ENCODE measurements around the gene TRABD2A. TPM values are rescaled to one million over a fixed set of nuclear protein-coding genes. Genes with fewer than 3 reads are reported as not detected.
A peak's percentile ranks its signal among the peaks of the same experiment; 100 is the strongest.

TRABD2A gene
- total RNA-seq, 1 experiment from 2014 or later = 1.7 TPM

- Histone ChIP-seq H3K79me1 (ENCODE audit: insufficient read depth, low read depth, low read length, poor library complexity, severe bottlenecking) (no peaks in the 10 kb centered on the region), H4K91ac (ENCODE audit: insufficient read length, low read depth, low read length) (no peak overlapping the region), H4K8ac (replicated peaks; ENCODE audit: insufficient read length, low read depth, low read length) (no peak overlapping the region), H2BK15ac (ENCODE audit: low read depth, low read length) (no peak overlapping the region), H2BK120ac (ENCODE audit: low read depth, low read length, poor library complexity, severe bottlenecking) (no peak overlapping the region), H3K4ac (ENCODE audit: low read depth, low read length) (no peak overlapping the region), H3K4me2 (ENCODE audit: insufficient read depth, insufficient read length, low read length) (no peak overlapping the region), H3K27me3 (ENCODE audit: insufficient read depth, low read length) (peaks cover 18% of the 10 kb centered on the region), H3K56ac (ENCODE audit: insufficient read length, low read depth, low read length) (no peak overlapping the region), H3K18ac (ENCODE audit: insufficient read length, low read depth, low read length) (no peak overlapping the region), H3K14ac (ENCODE audit: insufficient read depth, low read length) (no peak overlapping the region), H3K23ac (ENCODE audit: insufficient read length, low read depth, low read length) (no peak overlapping the region), H3K9ac (ENCODE audit: extremely low read depth, insufficient read length, low read length) (no peak overlapping the region), H3K9me3 (ENCODE audit: control insufficient read depth, low read depth, low read length) (no peaks in the 10 kb centered on the region), H3T11ph (ENCODE audit: low read length) (no peak overlapping the region), H2BK20ac (ENCODE audit: low read depth, low read length, poor library complexity, severe bottlenecking) (no peak overlapping the region), H2BK5ac (ENCODE audit: insufficient read length, low read length) (no peak overlapping the region), H3K79me2 (ENCODE audit: insufficient read depth, low read length) (no peaks in the 10 kb centered on the region), H4K20me1 (ENCODE audit: control insufficient read depth, insufficient read depth, insufficient read length) (no peaks in the 10 kb centered on the region), H2BK12ac (ENCODE audit: insufficient read length, low read depth, low read length) (no peak overlapping the region), H2AK5ac (ENCODE audit: insufficient read length, low read length) (no peak overlapping the region), H3K4me1 (ENCODE audit: insufficient read depth, low read length) (no peaks in the 10 kb centered on the region), H2AFZ (ENCODE audit: low read length) (no peak overlapping the region), H4K5ac (ENCODE audit: insufficient read length, low read depth, low read length) (no peak overlapping the region), H3K27ac (ENCODE audit: insufficient read length, low read depth, low read length) (no peak overlapping the region), H3K23me2 (ENCODE audit: insufficient read length, low read depth, low read length, poor library complexity, severe bottlenecking) (no peaks in the 10 kb centered on the region)
- TF ChIP-seq CTCF (conservative IDR thresholded peaks at IDR 0.05) = no peak
- peaks cover 86% of the 10 kb centered on the region for H3K27me3 Mint-ChIP-seq (ENCODE audit: low read depth)
- H3K9me3 Mint-ChIP-seq = no peaks in the 10 kb centered on the region
- no peak overlapping the region for H3K4me3 Mint-ChIP-seq
- no peaks in the 10 kb centered on the region for H3K36me3 Mint-ChIP-seq (ENCODE audit: insufficient read depth in 1 of 3, low read depth in 3 of 3)
- WGBS (ENCODE audit: extremely low coverage, insufficient read length, low lambda C conversion rate) = no CpG with 5 or more reads among the region's 7 CpGs
- DNase-seq = peak; percentile 14
- H3K4me1 Mint-ChIP-seq = peaks cover 0 to 4% of the 10 kb centered on the region in 2 experiments; a peak in 3 of 4 replicates
- no peak overlapping the region for H3K27ac Mint-ChIP-seq
Measured at GRCh38 chr2:84874381-84875212, 6.3 kb downstream of the TRABD2A start.
